ENCODE data around the gene KLF17. TPM values are rescaled to one million over a fixed set of nuclear protein-coding genes. Genes with fewer than 3 reads are reported as not detected.

KLF17 gene
- total RNA-seq, 1 donor from 2014 or later, result 0.23 TPM

DNA sequence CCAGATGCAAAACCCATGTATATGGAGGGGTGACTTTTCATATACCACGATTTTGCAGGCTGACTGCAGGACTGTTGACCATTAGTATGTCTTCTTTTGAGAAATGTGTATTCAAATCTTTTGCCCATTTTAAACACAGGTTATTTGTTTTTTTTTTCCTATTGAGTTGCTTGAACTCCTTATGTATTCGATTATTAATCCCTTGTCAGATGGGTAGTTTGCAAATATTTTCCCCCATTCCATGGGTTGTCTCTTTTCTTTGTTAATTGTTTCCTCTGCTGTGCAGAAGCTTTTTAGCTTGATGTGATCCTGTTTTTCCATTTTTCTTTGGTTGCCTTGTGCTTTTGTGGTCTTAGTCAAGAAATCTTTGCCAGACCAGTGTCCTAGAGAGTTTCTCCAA, 24.6 kb upstream of the KLF17 start:
- H3K27ac Mint-ChIP-seq (ENCODE audit: unreplicated experiment), result no peak overlapping the region
- no peaks in the 10 kb centered on the region for H3K27me3 Mint-ChIP-seq (ENCODE audit: unreplicated experiment)
- TF ChIP-seq, protein P1, sequence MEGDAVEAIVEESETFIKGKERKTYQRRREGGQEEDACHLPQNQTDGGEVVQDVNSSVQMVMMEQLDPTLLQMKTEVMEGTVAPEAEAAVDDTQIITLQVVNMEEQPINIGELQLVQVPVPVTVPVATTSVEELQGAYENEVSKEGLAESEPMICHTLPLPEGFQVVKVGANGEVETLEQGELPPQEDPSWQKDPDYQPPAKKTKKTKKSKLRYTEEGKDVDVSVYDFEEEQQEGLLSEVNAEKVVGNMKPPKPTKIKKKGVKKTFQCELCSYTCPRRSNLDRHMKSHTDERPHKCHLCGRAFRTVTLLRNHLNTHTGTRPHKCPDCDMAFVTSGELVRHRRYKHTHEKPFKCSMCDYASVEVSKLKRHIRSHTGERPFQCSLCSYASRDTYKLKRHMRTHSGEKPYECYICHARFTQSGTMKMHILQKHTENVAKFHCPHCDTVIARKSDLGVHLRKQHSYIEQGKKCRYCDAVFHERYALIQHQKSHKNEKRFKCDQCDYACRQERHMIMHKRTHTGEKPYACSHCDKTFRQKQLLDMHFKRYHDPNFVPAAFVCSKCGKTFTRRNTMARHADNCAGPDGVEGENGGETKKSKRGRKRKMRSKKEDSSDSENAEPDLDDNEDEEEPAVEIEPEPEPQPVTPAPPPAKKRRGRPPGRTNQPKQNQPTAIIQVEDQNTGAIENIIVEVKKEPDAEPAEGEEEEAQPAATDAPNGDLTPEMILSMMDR (IDR thresholded peaks at IDR 0.05; ENCODE audit: unreplicated experiment), result no peak
- H3K4me1 Mint-ChIP-seq (ENCODE audit: unreplicated experiment), result no peaks in the 10 kb centered on the region
- no peaks in the 10 kb centered on the region for H3K36me3 Mint-ChIP-seq (ENCODE audit: low read depth, unreplicated experiment)
- no peak for DNase-seq (ENCODE audit: low spot score)
- no peak overlapping the region for H3K4me3 Mint-ChIP-seq (ENCODE audit: unreplicated experiment)
- no peaks in the 10 kb centered on the region for H3K9me3 Mint-ChIP-seq (ENCODE audit: unreplicated experiment)

DNA sequence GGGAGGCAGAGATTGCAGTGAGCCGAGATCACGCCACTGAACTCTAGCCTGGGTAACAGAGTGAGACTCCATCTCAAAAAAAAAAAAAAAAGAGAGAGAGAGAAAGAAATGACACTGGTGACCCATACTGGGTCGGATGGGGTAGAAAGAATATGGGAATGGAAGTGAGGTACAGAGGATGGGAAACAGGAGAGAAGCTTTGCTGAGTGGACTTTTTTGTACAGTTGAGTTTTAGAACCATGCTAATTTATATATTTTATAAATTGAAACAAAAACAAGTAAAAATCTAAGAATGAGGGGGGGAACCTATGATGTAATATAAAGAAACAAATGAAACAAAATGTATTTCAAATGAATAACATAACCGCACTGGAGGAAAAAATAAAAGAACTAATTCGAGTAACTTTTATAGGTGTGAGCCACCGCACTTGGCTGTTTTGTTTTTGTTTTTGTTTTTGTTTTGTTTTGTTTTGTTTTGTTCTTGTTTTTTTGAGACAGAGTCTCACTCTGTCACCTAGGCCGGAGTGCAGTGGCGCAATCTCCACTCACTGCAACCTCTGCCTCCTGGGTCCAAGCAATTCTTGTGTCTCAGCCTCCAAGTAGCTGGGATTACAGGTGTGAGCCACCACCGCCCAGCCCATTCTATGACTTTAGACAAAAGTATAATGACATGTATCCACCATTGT, 18.3 kb upstream of the KLF17 start:
- Mint-ChIP-seq H3K27ac (ENCODE audit: unreplicated experiment) (no peak overlapping the region), H3K27me3 (ENCODE audit: unreplicated experiment) (peaks cover 1% of the 10 kb centered on the region), H3K36me3 (ENCODE audit: low read depth, unreplicated experiment) (no peaks in the 10 kb centered on the region), H3K4me3 (ENCODE audit: unreplicated experiment) (no peak overlapping the region), H3K9me3 (ENCODE audit: unreplicated experiment) (no peaks in the 10 kb centered on the region), H3K4me1 (ENCODE audit: unreplicated experiment) (peaks cover 4% of the 10 kb centered on the region)
- TF ChIP-seq, protein P1 (IDR thresholded peaks at IDR 0.05; ENCODE audit: unreplicated experiment), result no peak
- no peak for DNase-seq (ENCODE audit: low spot score)

DNA sequence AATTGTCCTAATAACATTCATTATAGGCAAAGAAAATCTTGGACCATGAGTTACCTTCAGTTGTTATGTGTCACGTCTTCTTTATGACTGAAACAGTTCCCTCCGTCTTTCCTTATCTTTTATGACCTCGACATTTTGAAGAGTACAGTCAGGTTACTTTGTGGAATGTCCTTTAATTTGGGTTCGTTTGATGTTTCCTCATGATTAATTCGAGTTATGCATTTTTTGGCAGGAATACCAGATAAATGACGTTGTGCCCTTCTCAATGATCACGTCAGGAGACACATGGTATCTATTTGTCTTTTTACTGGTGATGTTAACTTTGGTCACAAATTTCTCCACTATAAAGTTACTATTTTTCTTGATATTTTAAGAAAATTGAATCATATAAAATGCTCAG, 17.3 kb upstream of the KLF17 start:
- H3K9me3 Mint-ChIP-seq (ENCODE audit: unreplicated experiment), result no peaks in the 10 kb centered on the region
- H3K27me3 Mint-ChIP-seq (ENCODE audit: unreplicated experiment), result peaks cover 3% of the 10 kb centered on the region
- H3K27ac Mint-ChIP-seq (ENCODE audit: unreplicated experiment), result no peak overlapping the region
- DNase-seq (ENCODE audit: low spot score), result no peak
- peaks cover 8% of the 10 kb centered on the region for H3K4me1 Mint-ChIP-seq (ENCODE audit: unreplicated experiment)
- H3K4me3 Mint-ChIP-seq (ENCODE audit: unreplicated experiment), result no peak overlapping the region
- TF ChIP-seq, protein P1 (IDR thresholded peaks at IDR 0.05; ENCODE audit: unreplicated experiment), result no peak
- no peaks in the 10 kb centered on the region for H3K36me3 Mint-ChIP-seq (ENCODE audit: low read depth, unreplicated experiment)

DNA sequence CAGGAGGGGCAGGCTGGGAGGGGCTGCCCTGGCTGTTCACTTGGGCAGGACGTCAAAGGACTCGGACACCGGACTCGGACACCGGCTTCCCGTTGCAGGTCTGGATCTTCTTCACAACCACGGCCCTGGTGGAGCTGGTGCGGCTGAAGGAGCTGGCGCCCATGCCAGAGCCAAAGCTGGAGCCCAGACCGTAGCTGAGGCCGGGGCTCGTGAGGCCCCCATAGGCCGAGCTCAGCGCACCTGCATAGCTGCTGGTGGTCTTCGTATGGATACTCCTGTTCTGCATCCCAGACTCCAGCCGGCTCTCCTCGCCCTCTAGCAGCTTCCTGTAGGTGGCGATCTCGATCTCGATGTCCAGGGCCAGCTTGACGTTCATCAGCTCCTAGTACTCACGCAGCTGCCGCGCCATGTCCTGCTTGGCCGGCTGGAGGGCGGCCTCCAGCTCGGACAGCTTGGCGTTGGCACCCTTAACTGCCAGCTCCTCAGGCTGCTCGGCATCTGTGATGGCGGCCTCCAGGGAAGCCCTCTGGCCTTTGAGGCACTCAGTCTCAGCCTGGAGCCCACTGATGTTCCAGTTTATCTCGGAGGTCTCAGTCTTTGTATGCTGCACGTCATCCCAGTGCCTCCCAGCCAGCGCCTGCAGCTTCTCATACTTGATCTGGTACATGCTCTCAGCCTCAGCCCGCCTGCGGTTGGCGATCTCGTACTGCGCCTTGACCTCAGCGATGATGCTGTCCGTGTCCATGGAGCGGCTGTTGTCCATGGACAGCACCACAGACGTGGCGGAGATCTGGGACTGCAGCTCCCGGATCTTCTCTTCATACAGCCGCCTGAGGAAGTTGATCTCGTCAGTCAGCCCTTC, 15.1 kb upstream of the KLF17 start:
- TF ChIP-seq, protein P1 (IDR thresholded peaks at IDR 0.05; ENCODE audit: unreplicated experiment), result no peak
- H3K9me3 Mint-ChIP-seq (ENCODE audit: unreplicated experiment), result no peaks in the 10 kb centered on the region
- peak; percentile 52 for DNase-seq (ENCODE audit: low spot score)
- peaks cover 10% of the 10 kb centered on the region for H3K4me1 Mint-ChIP-seq (ENCODE audit: unreplicated experiment)
- H3K36me3 Mint-ChIP-seq (ENCODE audit: low read depth, unreplicated experiment), result no peaks in the 10 kb centered on the region
- no peak overlapping the region for H3K27ac Mint-ChIP-seq (ENCODE audit: unreplicated experiment)
- no peak overlapping the region for H3K4me3 Mint-ChIP-seq (ENCODE audit: unreplicated experiment)
- peaks cover 3% of the 10 kb centered on the region for H3K27me3 Mint-ChIP-seq (ENCODE audit: unreplicated experiment)

DNA sequence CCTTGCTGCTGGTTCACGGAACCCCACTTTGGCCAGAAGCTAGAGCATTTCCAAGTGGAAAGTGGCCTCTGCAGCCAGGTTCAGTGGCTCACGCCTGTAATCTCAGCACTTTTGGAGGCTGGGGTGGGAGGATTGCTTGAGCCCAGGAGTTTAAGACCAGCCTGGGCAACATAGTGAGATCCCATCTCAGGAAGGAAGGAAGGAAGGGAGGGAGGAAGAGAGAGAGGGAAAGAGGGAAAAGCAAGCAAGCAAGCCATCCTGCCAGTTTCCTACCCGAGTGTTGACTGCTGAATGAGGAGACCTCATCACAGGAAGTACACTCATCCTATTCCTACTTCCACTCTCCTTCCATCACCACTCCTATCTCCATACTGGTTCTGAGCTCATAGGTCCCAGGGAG, 12.8 kb upstream of the KLF17 start:
- Mint-ChIP-seq H3K27ac (ENCODE audit: unreplicated experiment) (no peak overlapping the region), H3K36me3 (ENCODE audit: low read depth, unreplicated experiment) (no peaks in the 10 kb centered on the region), H3K27me3 (ENCODE audit: unreplicated experiment) (peaks cover 3% of the 10 kb centered on the region), H3K4me1 (ENCODE audit: unreplicated experiment) (peaks cover 10% of the 10 kb centered on the region), H3K9me3 (ENCODE audit: unreplicated experiment) (no peaks in the 10 kb centered on the region), H3K4me3 (ENCODE audit: unreplicated experiment) (no peak overlapping the region)
- no peak for DNase-seq (ENCODE audit: low spot score)
- TF ChIP-seq, protein P1 (IDR thresholded peaks at IDR 0.05; ENCODE audit: unreplicated experiment), result no peak
